ENCODE data around the gene ADAP1. TPM values are rescaled to one million over a fixed set of nuclear protein-coding genes. Genes with fewer than 3 reads are reported as not detected.

Gene ADAP1
- total RNA-seq, 1 donor from 2014 or later: 19.2 TPM

GRCh38 chr7:867406-868188, 86.9 kb downstream of the ADAP1 start:
- DNase-seq (ENCODE audit: low spot score): no peak

GRCh38 chr7:867001-867405, 87.5 kb downstream of the ADAP1 start:
- DNase-seq (ENCODE audit: low spot score): no peak

GRCh38 chr7:865921-866320, 88.6 kb downstream of the ADAP1 start:
- DNase-seq (ENCODE audit: low spot score): no peak

GRCh38 chr7:863106-863505, 91.4 kb downstream of the ADAP1 start:
- DNase-seq (ENCODE audit: low spot score): no peak

GRCh38 chr7:862157-862556, 92.3 kb downstream of the ADAP1 start:
- no peak for DNase-seq (ENCODE audit: low spot score)

- DNase-seq (ENCODE audit: low spot score): no peak
These were observed 93.3 kb downstream of the ADAP1 start for GRCh38 chr7:861222-861621.

GRCh38 chr7:860149-860548, 94.3 kb downstream of the ADAP1 start:
- DNase-seq (ENCODE audit: low spot score): no peak

GRCh38 chr7:859359-860030, 95.0 kb downstream of the ADAP1 start:
- DNase-seq (ENCODE audit: low spot score): no peak

GRCh38 chr7:857661-858060, 96.8 kb downstream of the ADAP1 start:
- no peak for DNase-seq (ENCODE audit: low spot score)

GRCh38 chr7:856444-857095, 97.9 kb downstream of the ADAP1 start:
- no peak for DNase-seq (ENCODE audit: low spot score)

GRCh38 chr7:855686-856369, 98.7 kb downstream of the ADAP1 start:
- DNase-seq (ENCODE audit: low spot score): no peak

GRCh38 chr7:854118-854775, 100.2 kb downstream of the ADAP1 start:
- DNase-seq (ENCODE audit: low spot score): no peak

GRCh38 chr7:853366-854117, 100.9 kb downstream of the ADAP1 start:
- DNase-seq (ENCODE audit: low spot score): no peak

GRCh38 chr7:851204-851603, 103.3 kb downstream of the ADAP1 start:
- no peak for DNase-seq (ENCODE audit: low spot score)

GRCh38 chr7:849781-850180, 104.7 kb downstream of the ADAP1 start:
- no peak for DNase-seq (ENCODE audit: low spot score)

GRCh38 chr7:849145-849544, 105.3 kb downstream of the ADAP1 start:
- DNase-seq (ENCODE audit: low spot score): no peak

All from mesenteric fat pad (tissue), 1 donor.